SK-N-SH (cell line): ENCODE measurements around the gene CHAF1A. TPM values are rescaled to one million over a fixed set of nuclear protein-coding genes. Genes with fewer than 3 reads are reported as not detected.

Experiments used
- CTCF ChIA-PET: fragments of 300-600, 350-600 bp; formaldehyde crosslinking; extraction: SDS; loops from one replicate; lab custom pipeline; 2021; lab: Yijun Ruan, JAX
- POLR2A ChIA-PET: fragments of 350-600 bp; sonication (Branson Sonifier 250); formaldehyde crosslinking; extraction: SDS; loops from one replicate; lab custom pipeline; 2020; ENCODE audit warnings: antibody characterized with exemption, inconsistent platforms; lab: Yijun Ruan, JAX
- DNase-seq: peaks from one replicate; pipeline ENCODE4 v3.0.0; 2012
- H2AFZ ChIP-seq: fragments of 200-600 bp; sonication (generic); 2 replicates; pipeline ENCODE4 v1.8.1; 2016; ENCODE audit warnings: antibody characterized with exemption, mild to moderate bottlenecking, low read depth
- H3F3A ChIP-seq: fragments of 200-600 bp; sonication (generic); replicated peaks from 2 replicates; pipeline ENCODE3; 2016; ENCODE audit warnings: antibody characterized with exemption, mild to moderate bottlenecking; ENCODE audit not compliant: insufficient read depth
- H3K27ac ChIP-seq, 2 experiments: fragments of 200-500 bp in 1 of 2; fragments of 200-600 bp in 1 of 2; sonication (Bioruptor generic) in 1 of 2; sonication (generic), shearing (Covaris generic) in 1 of 2; 2 replicates each; pipeline versions ENCODE4 v1.5.1 to v1.6.1; 2014 to 2016; ENCODE audit warnings: low read depth in 2 of 2, inconsistent platforms in 1 of 2, low read length in 1 of 2, mild to moderate bottlenecking in 1 of 2, mixed read lengths in 1 of 2
- H3K27me3 ChIP-seq: fragments of 200-600 bp; sonication (generic), shearing (Covaris generic); 2 replicates; pipeline ENCODE4 v1.6.1; 2016; ENCODE audit warnings: mixed run types; ENCODE audit not compliant: insufficient read depth
- H3K36me3 ChIP-seq, 2 experiments: fragments of 200-500 bp in 1 of 2; fragments of 200-600 bp in 1 of 2; sonication (Bioruptor generic) in 1 of 2; sonication (generic) in 1 of 2; replicated peaks in 1 of 2; 2 replicates each; pipeline versions ENCODE3 to v1.5.1; 2014 to 2016; ENCODE audit warnings: low read length in 1 of 2, mild to moderate bottlenecking in 1 of 2; ENCODE audit not compliant: insufficient read depth in 2 of 2, control insufficient read depth in 1 of 2
- H3K4me1 ChIP-seq, 2 experiments: fragments of 200-500 bp in 1 of 2; fragments of 200-600 bp in 1 of 2; sonication (Bioruptor generic) in 1 of 2; sonication (generic), shearing (Covaris generic) in 1 of 2; 2 replicates each; pipeline versions ENCODE4 v1.5.1 to v1.6.1; 2014 to 2016; ENCODE audit warnings: low read depth in 1 of 2, low read length in 1 of 2, mixed run types in 1 of 2; ENCODE audit not compliant: insufficient read depth in 2 of 2, control insufficient read depth in 1 of 2
- H3K4me2 ChIP-seq: fragments of 200-600 bp; sonication (generic), shearing (Covaris generic); 2 replicates; pipeline ENCODE4 v1.6.1; 2017; ENCODE audit warnings: mixed run types
- H3K4me3 ChIP-seq, 2 experiments: fragments of 200-500 bp in 1 of 2; fragments of 200-600 bp in 1 of 2; sonication (Bioruptor generic) in 1 of 2; sonication (generic), shearing (Covaris generic) in 1 of 2; 2 replicates each; pipeline versions ENCODE4 v1.5.1 to v1.8.1; 2014 to 2016; ENCODE audit warnings: low read depth in 2 of 2, inconsistent platforms in 1 of 2, low read length in 1 of 2, mild to moderate bottlenecking in 1 of 2, mixed read lengths in 1 of 2, moderate library complexity in 1 of 2
- H3K79me2 ChIP-seq: fragments of 200-600 bp; sonication (generic); 2 replicates; pipeline ENCODE4 v1.8.1; 2017; ENCODE audit warnings: mild to moderate bottlenecking; ENCODE audit not compliant: insufficient read depth
- H3K9ac ChIP-seq: fragments of 200-600 bp; sonication (generic); 2 replicates; pipeline ENCODE4 v1.6.1; 2017; ENCODE audit warnings: mixed run types
- H3K9me2 ChIP-seq: fragments of 200-600 bp; sonication (generic); 2 replicates; pipeline ENCODE4 v1.6.1; 2017; ENCODE audit warnings: mixed run types
- H3K9me3 ChIP-seq: fragments of 200-600 bp; sonication (generic); 2 replicates; pipeline ENCODE4 v1.6.1; 2017; ENCODE audit warnings: mixed run types, mild to moderate bottlenecking, moderate library complexity
- H4K20me1 ChIP-seq: fragments of 200-600 bp; sonication (generic); 2 replicates; pipeline ENCODE4 v1.6.1; 2017; ENCODE audit warnings: mild to moderate bottlenecking, mixed run types; ENCODE audit not compliant: insufficient read depth
- CHD2 ChIP-seq: fragments of 150-350 bp; IDR thresholded peaks from 2 replicates; pipeline ENCODE4 v1.6.1; 2018; ENCODE audit warnings: low read length; ENCODE audit not compliant: partially characterized antibody
- FOSL2 ChIP-seq: IDR thresholded peaks from 2 replicates; pipeline ENCODE4 v1.4.0; 2012; ENCODE audit warnings: low read depth, mild to moderate bottlenecking, moderate library complexity, borderline replicate concordance
- FOXJ3 ChIP-seq: sonication (generic); formaldehyde crosslinking; IDR thresholded peaks from 2 replicates; pipeline ENCODE4 v1.5.1; 2020; ENCODE audit warnings: mild to moderate bottlenecking, missing genetic modification reagents
- GABPA ChIP-seq: IDR thresholded peaks from 2 replicates; pipeline ENCODE4 v1.4.0; 2012; ENCODE audit warnings: low read depth, mild to moderate bottlenecking
- GATA2 ChIP-seq: sonication (generic); formaldehyde crosslinking; IDR thresholded peaks from 2 replicates; pipeline ENCODE4 v1.5.0; 2020; ENCODE audit warnings: mild to moderate bottlenecking, missing genetic modification reagents
- IRF3 ChIP-seq: fragments of 150-350 bp; IDR thresholded peaks from 2 replicates; pipeline ENCODE4 v1.6.1; 2016; ENCODE audit warnings: mild to moderate bottlenecking, low read depth, low read length
- MAX ChIP-seq: IDR thresholded peaks from 2 replicates; pipeline ENCODE4 v1.4.0; 2012; ENCODE audit warnings: low read depth
- MXI1 ChIP-seq: IDR thresholded peaks from 2 replicates; pipeline ENCODE4 v1.6.1; 2012; ENCODE audit warnings: mild to moderate bottlenecking, low read depth, low read length, improper control_type of control experiment
- NFIC ChIP-seq: IDR thresholded peaks from 2 replicates; pipeline ENCODE4 v1.4.0; 2012; ENCODE audit warnings: borderline replicate concordance
- POLR2AphosphoS5 ChIP-seq: IDR thresholded peaks from 2 replicates; pipeline ENCODE4 v1.6.1; 2012; ENCODE audit warnings: low read depth, low read length
- RAD21 ChIP-seq: IDR thresholded peaks from 2 replicates; pipeline ENCODE4 v1.6.1; 2012; ENCODE audit warnings: mild to moderate bottlenecking, low read length
- RCOR1 ChIP-seq: fragments of 150-350 bp; IDR thresholded peaks from 2 replicates; pipeline ENCODE4 v1.6.1; 2017; ENCODE audit warnings: antibody characterized with exemption, low read length
- RFX5 ChIP-seq: IDR thresholded peaks from 2 replicates; pipeline ENCODE4 v1.6.1; 2012; ENCODE audit warnings: mild to moderate bottlenecking, improper control_type of control experiment, low read length
- RXRA ChIP-seq: IDR thresholded peaks from 2 replicates; pipeline ENCODE4 v1.4.0; 2012; ENCODE audit warnings: low read depth, mild to moderate bottlenecking, borderline replicate concordance
- SIN3A ChIP-seq: IDR thresholded peaks from 2 replicates; pipeline ENCODE4 v1.6.1; 2012; ENCODE audit warnings: low read depth, mild to moderate bottlenecking, low read length, moderate library complexity, borderline replicate concordance
- TAF1 ChIP-seq: IDR thresholded peaks from 2 replicates; pipeline ENCODE4 v1.6.1; 2012; ENCODE audit warnings: low read depth, mild to moderate bottlenecking, low read length, moderate library complexity, borderline replicate concordance
- USF1 ChIP-seq: IDR thresholded peaks from 2 replicates; pipeline ENCODE4 v1.4.0; 2012; ENCODE audit warnings: low read depth, borderline replicate concordance
- USF2 ChIP-seq: fragments of 150-350 bp; IDR thresholded peaks from 2 replicates; pipeline ENCODE4 v1.6.1; 2017; ENCODE audit warnings: antibody characterized with exemption, low read length, low read depth, borderline replicate concordance
- WGBS: methylation state at CpG from one replicate; pipeline ENCODE4 v1.1.6; 2017; ENCODE audit warnings: low lambda C conversion rate; 5-methylcytosine and 5-hydroxymethylcytosine counted together
- polyA plus RNA-seq, 3 experiments: library from polyadenylated mRNA; depleted of rRNA; stranded (reverse); fragments of >200 nt; gene quantifications; 2 replicates each; pipeline ENCODE4 v1.2.3, GENCODE V29; 2012

The CHAF1A gene
- polyA plus RNA-seq, 1 of the 3 experiments (the other 2 are of a cell fraction), result 18.0 TPM

- no peak for TF ChIP-seq FOXJ3
- TF ChIP-seq GABPA, result no peak
- TF ChIP-seq USF1, result no peak
- TF ChIP-seq RFX5, result no peak
- no peak for TF ChIP-seq TAF1
- no peak for TF ChIP-seq RCOR1
- TF ChIP-seq NFIC, result no peak
- TF ChIP-seq POLR2AphosphoS5, result no peak
- no peak for TF ChIP-seq RAD21
- no peak for TF ChIP-seq FOSL2
- TF ChIP-seq USF2, result no peak
- no peak for TF ChIP-seq SIN3A
- no peak for TF ChIP-seq RXRA
- TF ChIP-seq IRF3, result no peak
- no peak for TF ChIP-seq MXI1
- TF ChIP-seq MAX, result no peak
- no peak for TF ChIP-seq CHD2
- TF ChIP-seq GATA2 (CRISPR knock-in tag), result no peak
- Histone ChIP-seq H3K9ac (peak overlapping the region; percentile 72), H3K9me3 (no peaks in the 10 kb centered on the region), H3K27ac (peak overlapping the region; percentile 67 to 85), H3K4me2 (peak overlapping the region; percentile 88), H3K4me1 (peaks cover 11 to 14% of the 10 kb centered on the region in 2 experiments; a peak in 3 of 4 replicates), H2AFZ (peak overlapping the region; percentile 81), H4K20me1 (peaks cover 23% of the 10 kb centered on the region), H3K36me3 (peaks cover 0 to under 1% of the 10 kb centered on the region in 2 experiments), H3F3A (peaks cover 10% of the 10 kb centered on the region), H3K79me2 (peaks cover 77% of the 10 kb centered on the region), H3K9me2 (no peaks in the 10 kb centered on the region), H3K27me3 (no peaks in the 10 kb centered on the region), H3K4me3 (peak overlapping the region; percentile 45 to 60)
- POLR2A ChIA-PET, result interaction anchor here (0.6 to 1.5 kb wide), 3 partner anchors 15 to 155 kb away, joined by 3 to 6 read pairs (median 3); partner anchors contain the start of gene YJU2
- CTCF ChIA-PET, result interaction anchor here (0.8 to 2.1 kb wide), 6 partner anchors 27 to 155 kb away, joined by 3 to 31 read pairs (median 3); partner anchors contain the start of gene YJU2
- no peak for DNase-seq
- 1% methylated on average over 8 of the region's 8 CpGs for WGBS
Observed at GRCh38 chr19:4401769-4402170, 670 bp upstream of the CHAF1A start.
